CD8-positive, alpha-beta memory T cell (primary cell): ENCODE measurements around the gene KCNA5. TPM values are rescaled to one million over a fixed set of nuclear protein-coding genes. Genes with fewer than 3 reads are reported as not detected.

ENCODE experiments used
- CTCF ChIA-PET: fragments of 350-600 bp; sonication (Branson Sonifier 250); formaldehyde crosslinking; loops from one replicate; lab custom pipeline; 2021; ENCODE audit warnings: antibody characterized with exemption; lab: Charles Lee
- POLR2A ChIA-PET: fragments of 350-600 bp; sonication (Branson Sonifier 250); formaldehyde crosslinking; loops from one replicate; lab custom pipeline; 2021; ENCODE audit warnings: antibody characterized with exemption; lab: Charles Lee
- DNase-seq, 5 donors: peaks; one replicate each; pipeline versions ENCODE4 v3.0.0 to v3.0.0-alpha.2; 2020 to 2022; ENCODE audit warnings: mixed read lengths in 1 of 5
- H3K27ac ChIP-seq: one replicate; pipeline ENCODE4 v1.7.0; 2013; ENCODE audit warnings: low read depth, mild to moderate bottlenecking, low read length, moderate library complexity
- H3K27me3 ChIP-seq: 2 replicates; pipeline ENCODE4 v1.7.0; 2013; ENCODE audit warnings: low read length, mild to moderate bottlenecking; ENCODE audit not compliant: insufficient read depth, poor library complexity, severe bottlenecking
- H3K36me3 ChIP-seq: 2 replicates; pipeline ENCODE4 v1.7.0; 2013; ENCODE audit warnings: mild to moderate bottlenecking, low read length, moderate library complexity; ENCODE audit not compliant: insufficient read depth
- H3K4me1 ChIP-seq: 2 replicates; pipeline ENCODE4 v1.7.0; 2013; ENCODE audit warnings: mild to moderate bottlenecking, low read length, moderate library complexity; ENCODE audit not compliant: insufficient read depth
- H3K4me3 ChIP-seq: 2 replicates; pipeline ENCODE4 v1.7.0; 2013; ENCODE audit warnings: mild to moderate bottlenecking, low read length
- H3K9me3 ChIP-seq: 2 replicates; pipeline ENCODE4 v1.7.0; 2013; ENCODE audit warnings: mild to moderate bottlenecking, low read length
- H3K27ac Mint-ChIP-seq, 8 donors: one replicate each; pipeline ENCODE4 v1.8.0; 2020 to 2021; ENCODE audit warnings: mixed read lengths in 8 of 8, mild to moderate bottlenecking in 6 of 8, inconsistent platforms in 3 of 8, moderate library complexity in 3 of 8
- H3K27me3 Mint-ChIP-seq, 2 donors: one replicate each; pipeline ENCODE4 v1.8.0; 2020 to 2021; ENCODE audit warnings: mixed read lengths in 2 of 2, mild to moderate bottlenecking in 1 of 2, moderate library complexity in 1 of 2
- H3K36me3 Mint-ChIP-seq, 3 donors: one replicate each; pipeline ENCODE4 v1.8.0; 2020 to 2021; ENCODE audit warnings: mixed read lengths in 3 of 3, inconsistent platforms in 1 of 3, mild to moderate bottlenecking in 1 of 3
- H3K4me1 Mint-ChIP-seq, 3 donors: one replicate each; pipeline ENCODE4 v1.8.0; 2020 to 2021; ENCODE audit warnings: mixed read lengths in 3 of 3, inconsistent platforms in 1 of 3, mild to moderate bottlenecking in 1 of 3
- H3K4me3 Mint-ChIP-seq, 7 donors: one replicate each; pipeline ENCODE4 v1.8.0; 2020 to 2021; ENCODE audit warnings: mixed read lengths in 7 of 7, mild to moderate bottlenecking in 6 of 7, moderate library complexity in 4 of 7, inconsistent platforms in 2 of 7
- H3K9me3 Mint-ChIP-seq, 5 donors: one replicate each; pipeline ENCODE4 v1.8.0; 2020 to 2022; ENCODE audit warnings: mixed read lengths in 5 of 5, mild to moderate bottlenecking in 3 of 5, moderate library complexity in 2 of 5, inconsistent platforms in 1 of 5
- polyA plus RNA-seq: library from polyadenylated mRNA; unstranded; fragments of 300-500 nt; fragmentation: Illumina TruSeq; gene quantifications from one replicate; pipeline ENCODE4 v1.2.3, GENCODE V29; 2021
- total RNA-seq, 2 experiments: library from RNA; stranded (reverse); gene quantifications; one replicate each; pipeline ENCODE4 v1.2.3, GENCODE V29; 2021

The KCNA5 gene
- total and polyA plus RNA-seq, 3 experiments from 2014 or later: not detected

DNA sequence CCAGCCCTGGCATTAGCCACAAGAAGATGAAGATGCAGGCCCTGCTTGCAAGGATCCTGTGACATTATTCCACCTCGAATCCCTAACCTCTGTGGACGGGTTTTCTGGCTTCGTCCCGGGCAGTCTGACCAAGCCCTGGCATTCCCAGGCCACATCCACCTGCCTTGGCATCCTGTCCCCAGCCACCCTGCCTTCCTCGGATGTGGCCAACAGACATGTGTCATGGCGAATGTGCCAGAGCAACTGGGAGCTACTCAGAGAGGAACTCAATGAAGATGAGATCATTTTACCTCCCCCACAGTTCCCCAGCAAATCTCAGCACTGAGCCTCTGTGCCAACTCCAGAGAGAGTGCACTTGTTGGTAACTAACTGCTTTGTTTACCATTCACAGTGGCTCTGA, 33.5 kb upstream of the KCNA5 start:
- Histone ChIP-seq H3K27ac (no peak overlapping the region), H3K27me3 (no peaks in the 10 kb centered on the region), H3K4me3 (no peak overlapping the region), H3K36me3 (no peaks in the 10 kb centered on the region), H3K4me1 (no peaks in the 10 kb centered on the region), H3K9me3 (no peaks in the 10 kb centered on the region)
- Mint-ChIP-seq H3K4me1 (no peaks in the 10 kb centered on the region), H3K36me3 (no peaks in the 10 kb centered on the region), H3K27ac (no peak overlapping the region), H3K27me3 (peaks cover 3 to 27% of the 10 kb centered on the region in 2 donors), H3K9me3 (peaks cover 0 to 2% (median 0%) of the 10 kb centered on the region in 5 donors), H3K4me3 (no peak overlapping the region)
- CTCF ChIA-PET: no interaction called here
- POLR2A ChIA-PET: no interaction called here
- DNase-seq: no peak

DNA sequence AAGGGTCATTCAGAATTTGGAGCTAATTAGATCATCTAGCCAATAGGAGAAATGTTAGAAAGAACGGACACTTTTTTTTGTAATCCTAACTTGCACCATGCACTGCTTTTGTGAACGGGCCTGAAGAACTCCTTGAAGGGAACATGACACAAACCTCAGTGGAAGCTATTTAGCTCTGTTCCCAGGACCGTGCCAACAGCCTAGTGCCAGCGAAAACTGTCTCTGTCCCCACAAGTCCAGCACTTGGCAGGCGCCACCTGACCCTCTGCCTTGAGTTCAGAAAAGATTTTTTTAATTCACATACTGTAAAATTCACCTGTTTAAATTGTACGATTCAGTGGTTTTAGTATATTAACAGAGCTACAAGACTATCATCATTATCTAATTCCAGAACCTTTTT, 31.3 kb upstream of the KCNA5 start:
- peaks cover 4 to 28% of the 10 kb centered on the region in 2 donors for H3K27me3 Mint-ChIP-seq
- Histone ChIP-seq H3K27ac (no peak overlapping the region), H3K4me1 (no peaks in the 10 kb centered on the region), H3K4me3 (no peak overlapping the region), H3K36me3 (no peaks in the 10 kb centered on the region), H3K27me3 (no peaks in the 10 kb centered on the region), H3K9me3 (no peaks in the 10 kb centered on the region)
- no peaks in the 10 kb centered on the region for H3K4me1 Mint-ChIP-seq
- DNase-seq: no peak
- no peaks in the 10 kb centered on the region for H3K36me3 Mint-ChIP-seq
- H3K4me3 Mint-ChIP-seq: no peak overlapping the region
- ChIA-PET CTCF (no interaction called here), POLR2A (no interaction called here)
- no peak overlapping the region for H3K27ac Mint-ChIP-seq
- peaks cover 0 to 2% (median 0%) of the 10 kb centered on the region in 5 donors for H3K9me3 Mint-ChIP-seq

- Mint-ChIP-seq H3K36me3 (no peaks in the 10 kb centered on the region), H3K27ac (no peak overlapping the region), H3K9me3 (peaks cover 0 to 2% (median 0%) of the 10 kb centered on the region in 5 donors), H3K27me3 (peaks cover 4 to 29% of the 10 kb centered on the region in 2 donors), H3K4me1 (no peaks in the 10 kb centered on the region), H3K4me3 (no peak overlapping the region)
- Histone ChIP-seq H3K27ac (no peak overlapping the region), H3K9me3 (no peaks in the 10 kb centered on the region), H3K36me3 (no peaks in the 10 kb centered on the region), H3K27me3 (no peaks in the 10 kb centered on the region), H3K4me1 (no peaks in the 10 kb centered on the region), H3K4me3 (no peak overlapping the region)
- POLR2A ChIA-PET: no interaction called here
- DNase-seq: no peak
- CTCF ChIA-PET: no interaction called here
Observed at GRCh38 chr12:5013266-5013730, 30.4 kb upstream of the KCNA5 start.

GRCh38 chr12:5014269-5014668, 29.4 kb upstream of the KCNA5 start:
- no peaks in the 10 kb centered on the region for H3K36me3 Mint-ChIP-seq
- H3K9me3 ChIP-seq: no peaks in the 10 kb centered on the region
- no peak for DNase-seq
- H3K4me3 ChIP-seq: no peak overlapping the region
- no peaks in the 10 kb centered on the region for H3K4me1 ChIP-seq
- no peak overlapping the region for H3K27ac ChIP-seq
- POLR2A ChIA-PET: no interaction called here
- H3K4me1 Mint-ChIP-seq: no peaks in the 10 kb centered on the region
- H3K4me3 Mint-ChIP-seq: no peak overlapping the region
- H3K27me3 Mint-ChIP-seq: peaks cover 4 to 25% of the 10 kb centered on the region in 2 donors
- H3K27me3 ChIP-seq: no peaks in the 10 kb centered on the region
- CTCF ChIA-PET: no interaction called here
- peaks cover 0 to 2% (median 0%) of the 10 kb centered on the region in 5 donors for H3K9me3 Mint-ChIP-seq
- no peak overlapping the region for H3K27ac Mint-ChIP-seq
- H3K36me3 ChIP-seq: no peaks in the 10 kb centered on the region

GRCh38 chr12:5015711-5016492, 27.8 kb upstream of the KCNA5 start:
- DNase-seq: no peak
- H3K9me3 Mint-ChIP-seq: no peaks in the 10 kb centered on the region
- H3K4me3 Mint-ChIP-seq: no peak overlapping the region

DNA sequence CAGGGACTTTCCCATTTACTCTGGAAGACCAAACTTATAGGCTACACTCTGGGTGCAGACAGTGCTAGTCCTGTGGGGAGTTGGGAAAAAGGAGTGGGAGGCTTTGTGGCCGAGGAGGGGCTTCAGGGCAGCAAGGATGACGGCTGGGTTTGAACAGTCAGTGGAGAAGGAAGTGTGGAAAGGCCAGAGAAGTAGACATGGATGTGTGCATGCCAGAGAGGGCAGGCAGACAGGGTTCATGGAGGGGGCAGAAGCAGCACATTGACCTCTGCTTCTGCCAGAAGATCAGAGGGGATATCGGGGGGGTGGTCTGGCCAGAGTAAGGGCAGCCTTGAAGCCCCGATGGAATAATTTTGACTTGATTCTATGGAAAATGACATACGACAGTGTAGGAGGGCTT, 27.2 kb upstream of the KCNA5 start:
- CTCF ChIA-PET: no interaction called here
- H3K36me3 ChIP-seq: no peaks in the 10 kb centered on the region
- POLR2A ChIA-PET: no interaction called here
- no peaks in the 10 kb centered on the region for H3K4me1 ChIP-seq
- Mint-ChIP-seq H3K27ac (no peak overlapping the region), H3K4me1 (no peaks in the 10 kb centered on the region), H3K4me3 (no peak overlapping the region), H3K36me3 (no peaks in the 10 kb centered on the region), H3K27me3 (peaks cover 3 to 24% of the 10 kb centered on the region in 2 donors), H3K9me3 (no peaks in the 10 kb centered on the region)
- H3K4me3 ChIP-seq: no peak overlapping the region
- no peak overlapping the region for H3K27ac ChIP-seq
- no peaks in the 10 kb centered on the region for H3K9me3 ChIP-seq
- H3K27me3 ChIP-seq: no peaks in the 10 kb centered on the region
- no peak for DNase-seq

More at GRCh38 chr12:5015711-5016492, 27.8 kb upstream of the KCNA5 start:
- H3K9me3 ChIP-seq: no peaks in the 10 kb centered on the region
- CTCF ChIA-PET: no interaction called here
- H3K27ac Mint-ChIP-seq: peak overlapping the region in 1 of 8 donors; percentile 16
- no peaks in the 10 kb centered on the region for H3K4me1 Mint-ChIP-seq
- H3K27me3 Mint-ChIP-seq: peaks cover 4 to 24% of the 10 kb centered on the region in 2 donors
- H3K4me3 ChIP-seq: no peak overlapping the region
- no peaks in the 10 kb centered on the region for H3K36me3 Mint-ChIP-seq
- H3K27me3 ChIP-seq: no peaks in the 10 kb centered on the region
- POLR2A ChIA-PET: no interaction called here
- H3K4me1 ChIP-seq: no peaks in the 10 kb centered on the region
- H3K36me3 ChIP-seq: no peaks in the 10 kb centered on the region
- H3K27ac ChIP-seq: no peak overlapping the region

- peaks cover 2 to 23% of the 10 kb centered on the region in 2 donors for H3K27me3 Mint-ChIP-seq
- H3K36me3 ChIP-seq: no peaks in the 10 kb centered on the region
Observed at GRCh38 chr12:5017638-5018348, 25.9 kb upstream of the KCNA5 start.

GRCh38 chr12:5018677-5019076, 25.0 kb upstream of the KCNA5 start:
- Mint-ChIP-seq H3K4me1 (no peaks in the 10 kb centered on the region), H3K27ac (no peak overlapping the region), H3K27me3 (peaks cover 2 to 20% of the 10 kb centered on the region in 2 donors), H3K4me3 (no peak overlapping the region), H3K9me3 (no peaks in the 10 kb centered on the region), H3K36me3 (no peaks in the 10 kb centered on the region)
- Histone ChIP-seq H3K4me3 (no peak overlapping the region), H3K27ac (no peak overlapping the region), H3K27me3 (no peaks in the 10 kb centered on the region), H3K9me3 (no peaks in the 10 kb centered on the region), H3K4me1 (no peaks in the 10 kb centered on the region), H3K36me3 (no peaks in the 10 kb centered on the region)
- CTCF ChIA-PET: no interaction called here
- POLR2A ChIA-PET: no interaction called here
- DNase-seq: no peak

More at GRCh38 chr12:5017638-5018348, 25.9 kb upstream of the KCNA5 start:
- Mint-ChIP-seq H3K4me1 (no peaks in the 10 kb centered on the region), H3K9me3 (no peaks in the 10 kb centered on the region), H3K4me3 (no peak overlapping the region), H3K27ac (no peak overlapping the region), H3K36me3 (no peaks in the 10 kb centered on the region)
- Histone ChIP-seq H3K27ac (no peak overlapping the region), H3K27me3 (no peaks in the 10 kb centered on the region), H3K4me1 (no peaks in the 10 kb centered on the region), H3K9me3 (no peaks in the 10 kb centered on the region), H3K4me3 (no peak overlapping the region)
- POLR2A ChIA-PET: no interaction called here
- no peak for DNase-seq
- CTCF ChIA-PET: no interaction called here
